Mesothelial cell of epicardium (in vitro differentiated cells): Measurements from ENCODE around the gene CFAP77. TPM values are rescaled to one million over a fixed set of nuclear protein-coding genes. Genes with fewer than 3 reads are reported as not detected.

Source experiments
- DNase-seq, 2 experiments: peaks; one replicate each; pipeline ENCODE4 v3.0.0; 2021; ENCODE audit warnings: low spot score in 2 of 2; ENCODE audit not compliant: unreplicated experiment in 2 of 2
- H3K27ac Mint-ChIP-seq: 2 replicates; pipeline ENCODE4 v1.8.0; 2021; ENCODE audit warnings: mixed read lengths
- H3K27me3 Mint-ChIP-seq: 2 replicates; pipeline ENCODE4 v1.8.0; 2021; ENCODE audit warnings: low read depth, mixed read lengths
- H3K36me3 Mint-ChIP-seq: 2 replicates; pipeline ENCODE4 v1.8.0; 2021; ENCODE audit warnings: mixed read lengths
- H3K4me1 Mint-ChIP-seq: 2 replicates; pipeline ENCODE4 v1.8.0; 2021; ENCODE audit warnings: mixed read lengths
- H3K4me3 Mint-ChIP-seq: 2 replicates; pipeline ENCODE4 v1.8.0; 2021; ENCODE audit warnings: mild to moderate bottlenecking, moderate library complexity, mixed read lengths
- H3K9me3 Mint-ChIP-seq: 2 replicates; pipeline ENCODE4 v1.8.0; 2021; ENCODE audit warnings: mixed read lengths
- total RNA-seq: library from RNA; stranded (reverse); gene quantifications from 3 replicates; pipeline ENCODE4 v1.2.1, GENCODE V29; 2021
- TF ChIP-seq, protein P1 (sequence below): fragments of 200-600 bp; sonication (generic); IDR thresholded peaks from one replicate; pipeline ENCODE4 v1.5.0; 2021; ENCODE audit warnings: antibody characterized with exemption; ENCODE audit not compliant: unreplicated experiment

CFAP77 gene
- total RNA-seq, 1 donor from 2014 or later = not detected

DNA sequence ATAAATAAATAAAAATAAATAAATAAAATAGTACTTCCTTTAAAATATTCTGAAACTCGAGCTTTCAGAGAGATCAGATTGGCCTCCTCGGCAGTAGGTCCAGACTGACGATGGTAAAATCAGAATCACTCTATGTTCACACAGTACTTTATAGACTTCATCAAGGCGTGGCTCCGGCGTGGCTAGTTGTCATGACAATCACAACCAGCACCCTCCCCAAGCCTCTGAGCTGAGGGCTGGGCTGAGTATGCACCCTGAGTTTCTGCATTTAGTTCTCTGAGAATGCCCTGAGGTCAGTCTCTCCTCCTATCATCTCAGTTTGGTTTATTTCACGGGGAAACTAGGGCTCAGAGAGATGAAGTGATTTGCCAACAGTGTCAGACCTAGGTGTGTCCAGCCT is 129.1 kb downstream of the CFAP77 start:
- H3K4me1 Mint-ChIP-seq = peaks cover 2% of the 10 kb centered on the region
- DNase-seq = no peak
- TF ChIP-seq, protein P1, sequence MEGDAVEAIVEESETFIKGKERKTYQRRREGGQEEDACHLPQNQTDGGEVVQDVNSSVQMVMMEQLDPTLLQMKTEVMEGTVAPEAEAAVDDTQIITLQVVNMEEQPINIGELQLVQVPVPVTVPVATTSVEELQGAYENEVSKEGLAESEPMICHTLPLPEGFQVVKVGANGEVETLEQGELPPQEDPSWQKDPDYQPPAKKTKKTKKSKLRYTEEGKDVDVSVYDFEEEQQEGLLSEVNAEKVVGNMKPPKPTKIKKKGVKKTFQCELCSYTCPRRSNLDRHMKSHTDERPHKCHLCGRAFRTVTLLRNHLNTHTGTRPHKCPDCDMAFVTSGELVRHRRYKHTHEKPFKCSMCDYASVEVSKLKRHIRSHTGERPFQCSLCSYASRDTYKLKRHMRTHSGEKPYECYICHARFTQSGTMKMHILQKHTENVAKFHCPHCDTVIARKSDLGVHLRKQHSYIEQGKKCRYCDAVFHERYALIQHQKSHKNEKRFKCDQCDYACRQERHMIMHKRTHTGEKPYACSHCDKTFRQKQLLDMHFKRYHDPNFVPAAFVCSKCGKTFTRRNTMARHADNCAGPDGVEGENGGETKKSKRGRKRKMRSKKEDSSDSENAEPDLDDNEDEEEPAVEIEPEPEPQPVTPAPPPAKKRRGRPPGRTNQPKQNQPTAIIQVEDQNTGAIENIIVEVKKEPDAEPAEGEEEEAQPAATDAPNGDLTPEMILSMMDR = no peak
- H3K27me3 Mint-ChIP-seq = peaks cover 15% of the 10 kb centered on the region
- H3K36me3 Mint-ChIP-seq = peaks cover 3% of the 10 kb centered on the region
- H3K4me3 Mint-ChIP-seq = no peak overlapping the region
- no peak overlapping the region for H3K27ac Mint-ChIP-seq
- peaks cover 15% of the 10 kb centered on the region for H3K9me3 Mint-ChIP-seq

DNA sequence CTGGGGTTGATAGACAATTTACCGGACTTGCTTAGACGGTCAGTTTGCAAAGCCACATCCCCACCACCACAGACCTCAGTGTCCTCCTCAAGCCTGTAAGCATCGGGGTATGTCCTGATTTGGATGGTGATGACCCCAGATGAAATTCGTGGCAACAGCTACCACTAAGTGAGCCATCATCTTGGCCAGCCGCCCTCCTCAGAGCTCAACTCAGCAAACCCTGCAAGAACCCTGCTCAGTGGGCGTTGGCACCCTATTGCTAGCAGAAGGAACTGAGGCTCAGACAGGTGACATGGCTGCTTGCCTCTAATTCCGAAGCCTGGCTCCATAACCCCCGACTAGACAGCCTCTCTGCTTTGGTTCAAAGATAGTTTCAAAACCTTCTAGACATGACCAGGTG is 131.0 kb downstream of the CFAP77 start:
- no peak for DNase-seq
- Mint-ChIP-seq H3K4me3 (no peak overlapping the region), H3K4me1 (peaks cover 9% of the 10 kb centered on the region), H3K9me3 (peaks cover 5% of the 10 kb centered on the region), H3K27me3 (peaks cover 17% of the 10 kb centered on the region), H3K36me3 (no peaks in the 10 kb centered on the region), H3K27ac (no peak overlapping the region)
- TF ChIP-seq, protein P1 = no peak

DNA sequence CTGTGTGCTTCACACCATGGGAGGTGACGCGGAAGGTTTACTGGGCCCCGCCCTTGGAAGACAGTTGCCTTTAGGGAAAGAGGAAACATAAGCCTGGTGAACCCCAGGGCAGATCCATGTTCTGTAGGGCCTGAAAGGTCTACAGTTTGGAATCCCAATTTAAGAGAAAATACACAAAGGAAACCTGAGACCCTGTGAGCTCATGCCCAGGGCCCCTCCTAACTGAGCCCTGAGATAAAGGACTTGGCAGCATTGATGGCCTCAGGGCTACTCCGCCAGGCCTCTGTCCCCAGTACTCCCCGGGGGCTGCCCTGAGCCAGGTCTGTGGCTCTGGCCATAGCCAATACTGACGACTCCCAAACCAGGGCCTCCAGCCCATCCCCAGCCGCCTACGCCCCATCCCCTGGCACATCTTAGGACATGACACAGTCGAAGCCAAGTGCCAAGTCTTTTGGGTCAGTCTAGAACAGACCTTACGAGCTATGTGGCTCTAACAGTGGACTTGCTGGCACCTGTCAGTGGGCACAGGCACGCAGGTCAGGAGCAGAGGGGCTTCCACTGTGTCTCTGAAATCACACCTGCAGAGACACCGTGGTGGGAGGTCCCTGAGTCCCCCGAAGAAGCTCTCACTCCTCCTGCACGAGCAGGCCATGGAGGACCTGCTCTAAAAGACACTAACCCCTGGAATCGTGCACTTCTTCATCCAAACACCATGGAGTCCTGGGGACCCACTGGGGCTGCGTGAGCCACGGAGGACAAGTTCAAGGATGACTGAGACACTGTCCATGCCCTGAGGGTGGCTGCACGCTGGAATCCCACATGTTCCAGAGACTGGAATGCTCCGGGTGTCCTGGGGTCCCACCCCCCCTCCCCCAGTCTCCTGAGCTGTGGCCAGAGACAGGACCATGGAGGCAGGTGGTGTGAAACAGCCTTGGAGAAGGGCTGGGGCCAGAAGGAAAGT is 132.1 kb downstream of the CFAP77 start:
- Mint-ChIP-seq H3K4me1 (peaks cover 15% of the 10 kb centered on the region), H3K4me3 (no peak overlapping the region), H3K27me3 (peaks cover 12% of the 10 kb centered on the region), H3K9me3 (no peaks in the 10 kb centered on the region), H3K27ac (no peak overlapping the region), H3K36me3 (no peaks in the 10 kb centered on the region)
- no peak for DNase-seq
- TF ChIP-seq, protein P1 = no peak

DNA sequence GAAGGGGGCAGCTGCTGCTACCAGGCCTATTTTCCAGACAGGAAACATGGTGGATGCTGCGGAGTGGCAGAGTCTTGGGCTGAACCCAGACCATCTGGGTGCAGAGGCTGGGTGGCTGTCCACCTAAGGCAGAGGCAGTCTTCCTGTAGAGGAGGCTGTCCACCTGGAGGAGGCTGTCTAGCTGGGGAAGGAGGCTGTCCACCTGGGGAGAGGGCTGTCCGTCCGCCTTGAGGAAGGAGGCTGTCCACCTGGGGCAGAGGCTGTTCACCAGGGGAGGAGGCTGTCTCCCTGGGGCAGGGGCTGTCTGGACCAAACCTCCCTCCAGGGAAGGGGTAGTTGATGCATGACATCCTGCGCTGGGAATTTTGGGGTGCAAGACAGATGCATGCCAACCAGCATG is 133.2 kb downstream of the CFAP77 start:
- Mint-ChIP-seq H3K27ac (no peak overlapping the region), H3K9me3 (no peaks in the 10 kb centered on the region), H3K4me1 (peaks cover 24% of the 10 kb centered on the region), H3K27me3 (peaks cover 8% of the 10 kb centered on the region), H3K4me3 (no peak overlapping the region), H3K36me3 (no peaks in the 10 kb centered on the region)
- TF ChIP-seq, protein P1 = no peak
- no peak for DNase-seq

DNA sequence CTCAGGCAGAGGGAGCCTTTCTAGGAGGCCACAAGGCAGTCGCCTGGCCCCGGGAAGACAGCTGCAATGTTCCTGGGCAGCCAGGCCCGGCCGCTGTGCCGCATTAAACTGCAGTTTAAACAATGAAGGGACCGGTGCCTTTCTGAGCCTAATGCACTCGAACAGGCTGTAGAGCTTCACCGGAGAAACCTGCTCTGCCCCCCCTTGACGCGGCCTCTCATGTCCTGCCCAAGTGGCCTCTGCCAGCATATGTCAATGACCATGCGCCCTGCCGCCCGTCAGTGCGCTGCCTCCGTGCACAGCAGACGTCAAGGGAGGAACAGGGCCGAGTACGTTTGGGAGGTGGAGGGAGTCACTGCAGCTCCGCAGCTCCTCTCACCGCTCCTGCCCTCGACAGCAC is 133.9 kb downstream of the CFAP77 start:
- peaks cover 8% of the 10 kb centered on the region for H3K27me3 Mint-ChIP-seq
- H3K4me3 Mint-ChIP-seq = no peak overlapping the region
- no peaks in the 10 kb centered on the region for H3K9me3 Mint-ChIP-seq
- H3K36me3 Mint-ChIP-seq = no peaks in the 10 kb centered on the region
- TF ChIP-seq, protein P1 = no peak
- peaks cover 30% of the 10 kb centered on the region for H3K4me1 Mint-ChIP-seq
- H3K27ac Mint-ChIP-seq = no peak overlapping the region
- no peak for DNase-seq
